H9 (cell line): ENCODE results near the gene APPL2. TPM values are rescaled to one million over a fixed set of nuclear protein-coding genes. Genes with fewer than 3 reads are reported as not detected.
"Not testable (repeated sequence)": the region's sequence is repeated elsewhere in the genome, so short reads cannot be mapped to it uniquely, and the experiment has no call there.

Experiments
- DNase-seq: peaks from one replicate; pipeline ENCODE4 v3.0.0-alpha.2; 2017
- H2AFZ ChIP-seq: one replicate; pipeline ENCODE4 v1.6.1; 2013; ENCODE audit warnings: mild to moderate bottlenecking, low read length, control low read depth, moderate library complexity
- H2AK5ac ChIP-seq: 2 replicates; pipeline ENCODE4 v1.6.1; 2013; ENCODE audit warnings: low read length, control low read depth, mixed read lengths; ENCODE audit not compliant: insufficient read length
- H2BK120ac ChIP-seq: one replicate; pipeline ENCODE4 v1.6.1; 2013; ENCODE audit warnings: low read depth, mild to moderate bottlenecking, low read length, control low read depth, inconsistent platforms; ENCODE audit not compliant: poor library complexity, severe bottlenecking
- H2BK12ac ChIP-seq: 2 replicates; pipeline ENCODE4 v1.6.1; 2013; ENCODE audit warnings: low read length, control low read depth, mixed read lengths, low read depth; ENCODE audit not compliant: insufficient read length
- H2BK15ac ChIP-seq: 2 replicates; pipeline ENCODE4 v1.6.1; 2013; ENCODE audit warnings: low read depth, low read length, control low read depth
- H2BK20ac ChIP-seq: one replicate; pipeline ENCODE4 v1.6.1; 2013; ENCODE audit warnings: low read depth, mild to moderate bottlenecking, low read length, control low read depth, inconsistent platforms; ENCODE audit not compliant: poor library complexity, severe bottlenecking
- H2BK5ac ChIP-seq: 2 replicates; pipeline ENCODE4 v1.6.1; 2013; ENCODE audit warnings: low read length, control low read depth, mixed read lengths; ENCODE audit not compliant: insufficient read length
- H3K14ac ChIP-seq: 2 replicates; pipeline ENCODE4 v1.6.1; 2013; ENCODE audit warnings: low read length, control low read depth; ENCODE audit not compliant: insufficient read depth
- H3K18ac ChIP-seq: 2 replicates; pipeline ENCODE4 v1.6.1; 2013; ENCODE audit warnings: low read depth, mild to moderate bottlenecking, mixed read lengths, low read length, control low read depth; ENCODE audit not compliant: insufficient read length
- H3K23ac ChIP-seq: 2 replicates; pipeline ENCODE4 v1.6.1; 2013; ENCODE audit warnings: low read length, control low read depth, mixed read lengths, low read depth; ENCODE audit not compliant: insufficient read length
- H3K23me2 ChIP-seq: 2 replicates; pipeline ENCODE4 v1.6.1; 2013; ENCODE audit warnings: low read depth, mild to moderate bottlenecking, mixed read lengths, low read length, control low read depth; ENCODE audit not compliant: insufficient read length, poor library complexity, severe bottlenecking
- H3K27ac ChIP-seq: 2 replicates; pipeline ENCODE4 v1.5.1; 2013; ENCODE audit warnings: low read length, control low read depth, mixed read lengths, low read depth; ENCODE audit not compliant: insufficient read length
- H3K27me3 ChIP-seq: 2 replicates; pipeline ENCODE4 v1.6.1; 2013; ENCODE audit warnings: low read length, control low read depth, inconsistent platforms; ENCODE audit not compliant: insufficient read depth
- H3K4ac ChIP-seq: 2 replicates; pipeline ENCODE4 v1.6.1; 2013; ENCODE audit warnings: low read depth, mild to moderate bottlenecking, control low read depth, inconsistent platforms, low read length, moderate library complexity
- H3K4me1 ChIP-seq: 2 replicates; pipeline ENCODE4 v1.6.1; 2013; ENCODE audit warnings: low read length, control low read depth, inconsistent platforms; ENCODE audit not compliant: insufficient read depth
- H3K4me2 ChIP-seq: 2 replicates; pipeline ENCODE4 v1.6.1; 2013; ENCODE audit warnings: low read length, control low read depth, mixed read lengths; ENCODE audit not compliant: insufficient read length, insufficient read depth
- H3K56ac ChIP-seq: 2 replicates; pipeline ENCODE4 v1.6.1; 2013; ENCODE audit warnings: low read depth, mild to moderate bottlenecking, mixed read lengths, low read length, control low read depth; ENCODE audit not compliant: insufficient read length
- H3K79me1 ChIP-seq: 2 replicates; pipeline ENCODE4 v1.6.1; 2013; ENCODE audit warnings: low read depth, mild to moderate bottlenecking, moderate library complexity, low read length, control low read depth, inconsistent platforms; ENCODE audit not compliant: insufficient read depth, poor library complexity, severe bottlenecking
- H3K79me2 ChIP-seq: 2 replicates; pipeline ENCODE4 v1.6.1; 2013; ENCODE audit warnings: low read length, control low read depth, inconsistent platforms; ENCODE audit not compliant: insufficient read depth
- H3K9ac ChIP-seq: 2 replicates; pipeline ENCODE4 v1.6.1; 2013; ENCODE audit warnings: low read length, control low read depth, mixed read lengths; ENCODE audit not compliant: insufficient read length; ENCODE audit errors: extremely low read depth
- H3K9me3 ChIP-seq: one replicate; pipeline ENCODE4 v1.6.1; 2013; ENCODE audit warnings: low read depth, low read length, inconsistent platforms; ENCODE audit not compliant: control insufficient read depth
- H3T11ph ChIP-seq: one replicate; pipeline ENCODE4 v1.6.1; 2013; ENCODE audit warnings: mild to moderate bottlenecking, low read length, control low read depth, inconsistent platforms
- H4K20me1 ChIP-seq: one replicate; pipeline ENCODE4 v1.6.1; 2013; ENCODE audit not compliant: control insufficient read depth, insufficient read length, insufficient read depth
- H4K5ac ChIP-seq: 2 replicates; pipeline ENCODE4 v1.6.1; 2013; ENCODE audit warnings: low read depth, mild to moderate bottlenecking, mixed read lengths, low read length, control low read depth; ENCODE audit not compliant: insufficient read length
- H4K8ac ChIP-seq: replicated peaks from 2 replicates; pipeline ENCODE4 v1.6.1; 2013; ENCODE audit warnings: low read length, control low read depth, mixed read lengths, low read depth; ENCODE audit not compliant: insufficient read length
- H4K91ac ChIP-seq: 2 replicates; pipeline ENCODE4 v1.6.1; 2013; ENCODE audit warnings: low read depth, mild to moderate bottlenecking, moderate library complexity, mixed read lengths, low read length, control low read depth; ENCODE audit not compliant: insufficient read length
- H3K27ac Mint-ChIP-seq, 3 experiments: 2 replicates in 2 of 3; 3 replicates in 1 of 3; pipeline ENCODE4 v1.8.0; 2020 to 2021; ENCODE audit warnings: mixed read lengths in 3 of 3, mild to moderate bottlenecking in 1 of 3, moderate library complexity in 1 of 3
- H3K27me3 Mint-ChIP-seq: 2 replicates; pipeline ENCODE4 v1.8.0; 2021; ENCODE audit warnings: low read depth, mild to moderate bottlenecking, moderate library complexity, mixed read lengths
- H3K36me3 Mint-ChIP-seq, 3 experiments: 2 replicates in 2 of 3; 3 replicates in 1 of 3; pipeline ENCODE4 v1.8.0; 2020 to 2021; ENCODE audit warnings: low read depth in 3 of 3, mixed read lengths in 3 of 3; ENCODE audit not compliant: insufficient read depth in 1 of 3
- H3K4me1 Mint-ChIP-seq, 2 experiments: 2 replicates each; pipeline ENCODE4 v1.8.0; 2020; ENCODE audit warnings: mixed read lengths in 2 of 2
- H3K4me3 Mint-ChIP-seq, 2 experiments: 2 replicates in 1 of 2; 3 replicates in 1 of 2; pipeline ENCODE4 v1.8.0; 2020 to 2021; ENCODE audit warnings: mild to moderate bottlenecking in 2 of 2, mixed read lengths in 2 of 2, moderate library complexity in 1 of 2
- H3K9me3 Mint-ChIP-seq, 2 experiments: 2 replicates in 1 of 2; 3 replicates in 1 of 2; pipeline ENCODE4 v1.8.0; 2020; ENCODE audit warnings: mild to moderate bottlenecking in 2 of 2, mixed read lengths in 2 of 2, moderate library complexity in 1 of 2
- WGBS: extraction: QIAGEN DNeasy Blood & Tissue Kit; methylation state at CpG from one replicate; pipeline ENCODE4 v1.1.7; 2013; ENCODE audit warnings: missing lambda C conversion rate, low lambda C conversion rate, mixed read lengths; ENCODE audit not compliant: insufficient read length; ENCODE audit errors: extremely low coverage; 5-methylcytosine and 5-hydroxymethylcytosine counted together
- total RNA-seq: library from RNA; stranded (reverse); gene quantifications from 2 replicates; pipeline ENCODE4 v1.2.1, GENCODE V29; 2021
- TF ChIP-seq, protein P1 (sequence below): fragments of 200-600 bp; sonication (generic); conservative IDR thresholded peaks from 3 replicates; pipeline ENCODE4 v1.8.0; 2021; ENCODE audit warnings: antibody characterized with exemption, mild to moderate bottlenecking

The APPL2 gene
- total RNA-seq, 1 experiment from 2014 or later = 18.5 TPM

DNA sequence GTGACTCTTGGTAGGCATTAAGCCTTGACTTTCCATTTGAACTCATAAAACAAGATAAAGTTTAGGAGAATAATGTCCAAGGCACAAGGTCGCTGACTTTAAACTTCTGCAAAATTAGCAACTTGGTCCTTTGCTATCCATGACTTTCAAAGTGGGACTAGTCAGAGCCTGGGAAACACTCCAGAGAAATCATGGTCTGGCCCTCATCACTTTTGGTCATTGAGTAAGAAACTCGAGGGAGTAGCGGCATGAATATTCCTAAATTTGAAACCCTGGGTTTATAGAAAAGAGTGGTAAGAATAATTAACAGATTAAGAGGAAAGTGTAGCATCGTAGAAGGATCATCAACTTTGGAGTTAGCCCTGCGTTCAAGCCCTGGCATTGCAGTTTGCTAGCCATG lies 16.9 kb upstream of the APPL2 start:
- H3K18ac ChIP-seq = no peak overlapping the region
- H4K91ac ChIP-seq = no peak overlapping the region
- no peak overlapping the region for H2BK5ac ChIP-seq
- no peak overlapping the region for H3K9ac ChIP-seq
- no peak overlapping the region for H2BK12ac ChIP-seq
- H3K27me3 Mint-ChIP-seq = peaks cover 8% of the 10 kb centered on the region
- H2BK15ac ChIP-seq = no peak overlapping the region
- no peak overlapping the region for H4K8ac ChIP-seq
- no peak overlapping the region for H3K23ac ChIP-seq
- H3K4me2 ChIP-seq = no peak overlapping the region
- H3K4me3 Mint-ChIP-seq = no peak overlapping the region
- H3K27me3 ChIP-seq = no peaks in the 10 kb centered on the region
- H3K9me3 Mint-ChIP-seq = no peaks in the 10 kb centered on the region
- no peaks in the 10 kb centered on the region for H3K23me2 ChIP-seq
- H2AFZ ChIP-seq = no peak overlapping the region
- no peak overlapping the region for H3K56ac ChIP-seq
- no peak overlapping the region for H2BK120ac ChIP-seq
- no peaks in the 10 kb centered on the region; a peak in 1 of 7 replicates for H3K36me3 Mint-ChIP-seq
- H3K27ac Mint-ChIP-seq = peak overlapping the region in 1 of 3 experiments; percentile 66; a peak in 1 of 7 replicates
- H3K4me1 Mint-ChIP-seq = 0 out of 4 replicates have a peak, but pooled peaks cover 0 to 9% of the 10 kb centered on the region in 2 experiments
- H3K79me1 ChIP-seq = no peaks in the 10 kb centered on the region
- no CpG with 5 or more reads among the region's 5 CpGs for WGBS
- no peak overlapping the region for H3K14ac ChIP-seq
- H3K79me2 ChIP-seq = no peaks in the 10 kb centered on the region
- H4K5ac ChIP-seq = no peak overlapping the region
- no peak overlapping the region for H2BK20ac ChIP-seq
- TF ChIP-seq, protein P1, sequence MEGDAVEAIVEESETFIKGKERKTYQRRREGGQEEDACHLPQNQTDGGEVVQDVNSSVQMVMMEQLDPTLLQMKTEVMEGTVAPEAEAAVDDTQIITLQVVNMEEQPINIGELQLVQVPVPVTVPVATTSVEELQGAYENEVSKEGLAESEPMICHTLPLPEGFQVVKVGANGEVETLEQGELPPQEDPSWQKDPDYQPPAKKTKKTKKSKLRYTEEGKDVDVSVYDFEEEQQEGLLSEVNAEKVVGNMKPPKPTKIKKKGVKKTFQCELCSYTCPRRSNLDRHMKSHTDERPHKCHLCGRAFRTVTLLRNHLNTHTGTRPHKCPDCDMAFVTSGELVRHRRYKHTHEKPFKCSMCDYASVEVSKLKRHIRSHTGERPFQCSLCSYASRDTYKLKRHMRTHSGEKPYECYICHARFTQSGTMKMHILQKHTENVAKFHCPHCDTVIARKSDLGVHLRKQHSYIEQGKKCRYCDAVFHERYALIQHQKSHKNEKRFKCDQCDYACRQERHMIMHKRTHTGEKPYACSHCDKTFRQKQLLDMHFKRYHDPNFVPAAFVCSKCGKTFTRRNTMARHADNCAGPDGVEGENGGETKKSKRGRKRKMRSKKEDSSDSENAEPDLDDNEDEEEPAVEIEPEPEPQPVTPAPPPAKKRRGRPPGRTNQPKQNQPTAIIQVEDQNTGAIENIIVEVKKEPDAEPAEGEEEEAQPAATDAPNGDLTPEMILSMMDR = no peak
- no peak overlapping the region for H3T11ph ChIP-seq
- H2AK5ac ChIP-seq = no peak overlapping the region
- no peaks in the 10 kb centered on the region for H4K20me1 ChIP-seq
- H3K27ac ChIP-seq = no peak overlapping the region
- no peaks in the 10 kb centered on the region for H3K9me3 ChIP-seq
- no peak for DNase-seq
- no peaks in the 10 kb centered on the region for H3K4me1 ChIP-seq
- H3K4ac ChIP-seq = no peak overlapping the region

DNA sequence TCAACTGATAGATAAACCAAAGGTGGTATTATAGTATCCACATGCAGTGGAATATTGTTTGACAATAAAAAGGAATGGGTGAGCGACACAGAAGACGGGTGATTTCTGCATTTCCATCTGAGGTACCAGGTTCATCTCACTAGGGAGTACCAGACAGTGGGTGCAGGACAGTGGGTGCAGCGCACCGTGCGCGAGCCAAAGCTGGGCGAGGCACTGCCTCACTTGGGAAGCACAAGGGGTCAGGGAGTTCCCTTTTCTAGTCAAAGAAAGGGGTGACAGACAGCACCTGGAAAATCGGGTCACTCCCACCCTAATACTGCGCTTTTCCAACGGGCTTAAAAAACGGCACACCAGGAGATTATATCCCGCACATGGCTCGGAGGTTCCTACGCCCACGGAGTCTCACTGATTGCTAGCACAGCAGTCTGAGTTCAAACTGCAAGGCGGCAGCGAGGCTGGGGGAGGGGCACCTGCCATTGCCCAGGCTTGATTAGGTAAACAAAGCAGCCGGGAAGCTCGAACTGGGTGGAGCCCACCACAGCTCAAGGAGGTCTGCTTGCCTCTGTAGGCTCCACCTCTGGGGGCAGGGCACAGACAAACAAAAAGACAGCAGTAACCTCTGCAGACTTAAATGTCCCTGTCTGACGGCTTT lies 9.9 kb upstream of the APPL2 start:
- not testable (repeated sequence) for H2BK20ac ChIP-seq, H2AK5ac ChIP-seq, H3K27ac Mint-ChIP-seq, H3K9me3 ChIP-seq, H3K18ac ChIP-seq, H3K23ac ChIP-seq, H2BK15ac ChIP-seq, H3K4me3 Mint-ChIP-seq, H3T11ph ChIP-seq, H3K79me1 ChIP-seq, H4K5ac ChIP-seq, H4K91ac ChIP-seq, H3K9ac ChIP-seq, H3K4me2 ChIP-seq, H3K14ac ChIP-seq, H3K79me2 ChIP-seq, H3K4me1 ChIP-seq, H4K8ac ChIP-seq, H3K27me3 ChIP-seq, H3K56ac ChIP-seq, H4K20me1 ChIP-seq, H2AFZ ChIP-seq, H2BK120ac ChIP-seq, H3K27ac ChIP-seq, H3K4me1 Mint-ChIP-seq, DNase-seq, H2BK5ac ChIP-seq, H2BK12ac ChIP-seq, H3K23me2 ChIP-seq, H3K4ac ChIP-seq
- H3K27me3 Mint-ChIP-seq = peaks cover 16% of the 10 kb centered on the region
- H3K9me3 Mint-ChIP-seq = peaks cover 20 to 23% of the 10 kb centered on the region in 2 experiments
- peaks cover 0 to 12% (median 11%) of the 10 kb centered on the region in 3 experiments; a peak in 6 of 7 replicates for H3K36me3 Mint-ChIP-seq
- WGBS = no CpG with 5 or more reads among the region's 20 CpGs
